A549 (cell line): ENCODE data around the gene KCNS3.

Source experiments
- CBX2 ChIP-seq: fragments of 200-600 bp; sonication (generic); IDR thresholded peaks from 2 replicates; pipeline ENCODE4 v1.6.1; 2016; ENCODE audit warnings: low read depth, mild to moderate bottlenecking, borderline replicate concordance
- CTCF ChIP-seq: fragments of >200 bp; sonication (Bioruptor Twin); formaldehyde crosslinking; IDR thresholded peaks from 3 replicates; pipeline ENCODE4 v1.5.1; 2016
- JUN ChIP-seq, 2 experiments: fragments of >200 bp; sonication (Bioruptor Twin); formaldehyde crosslinking; IDR thresholded peaks; 2 replicates in 1 of 2; 3 replicates in 1 of 2; pipeline ENCODE4 v1.6.1; 2016 to 2017
- MYC ChIP-seq: IDR thresholded peaks from 2 replicates; pipeline ENCODE4 v1.6.1; 2012; ENCODE audit warnings: mild to moderate bottlenecking, inconsistent platforms, low read length, improper control_type of control experiment, borderline replicate concordance
- POLR2A ChIP-seq: IDR thresholded peaks from 2 replicates; pipeline ENCODE4 v1.6.1; 2012; ENCODE audit warnings: mild to moderate bottlenecking, low read length
- SMC3 ChIP-seq: fragments of >200 bp; sonication (Bioruptor Twin); formaldehyde crosslinking; IDR thresholded peaks from 3 replicates; pipeline ENCODE4 v1.6.1; 2018; ENCODE audit warnings: inconsistent platforms
- ZNF302 ChIP-seq: fragments of 250-450 bp; sonication (Bioruptor Pico); IDR thresholded peaks from 2 replicates; pipeline ENCODE4 v1.9.0; 2021; ENCODE audit warnings: inconsistent platforms, mild to moderate bottlenecking, moderate library complexity
- TF ChIP-seq, protein P1 (sequence below): IDR thresholded peaks from 2 replicates; pipeline ENCODE4 v1.6.1; 2012
- TF ChIP-seq, protein P2 (sequence below): fragments of >200 bp; sonication (Bioruptor Twin); formaldehyde crosslinking; IDR thresholded peaks from 2 replicates; pipeline ENCODE4 v1.6.1; 2016

DNA sequence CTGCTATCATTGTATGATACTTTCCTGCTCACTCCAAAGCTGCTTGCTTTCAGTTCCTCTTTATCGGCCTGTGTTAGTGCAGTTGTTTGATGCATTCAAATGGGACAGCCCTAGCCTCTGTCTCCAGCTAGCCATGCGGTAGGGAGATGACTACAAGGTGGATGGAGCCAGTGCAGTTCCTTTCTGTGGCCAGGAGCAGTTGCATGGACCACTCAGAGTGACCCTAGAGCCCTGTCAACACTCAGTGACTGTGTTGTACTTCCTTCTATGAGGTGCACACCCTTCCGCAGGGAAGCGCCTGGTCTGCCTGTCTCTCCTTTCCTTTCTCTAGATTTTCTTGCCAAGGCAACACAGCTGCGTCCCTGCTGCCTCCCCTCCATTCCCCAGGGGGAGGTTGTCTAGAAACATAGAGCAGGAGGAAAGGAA lies 33.8 kb downstream of the KCNS3 start:
- TF ChIP-seq CTCF (no peak), SMC3 (no peak), ZNF302 (no peak), POLR2A (no peak), CBX2 (no peak), MYC (no peak), JUN (IDR thresholded peaks at IDR 0.05) (no peak)
- TF ChIP-seq, protein P1, sequence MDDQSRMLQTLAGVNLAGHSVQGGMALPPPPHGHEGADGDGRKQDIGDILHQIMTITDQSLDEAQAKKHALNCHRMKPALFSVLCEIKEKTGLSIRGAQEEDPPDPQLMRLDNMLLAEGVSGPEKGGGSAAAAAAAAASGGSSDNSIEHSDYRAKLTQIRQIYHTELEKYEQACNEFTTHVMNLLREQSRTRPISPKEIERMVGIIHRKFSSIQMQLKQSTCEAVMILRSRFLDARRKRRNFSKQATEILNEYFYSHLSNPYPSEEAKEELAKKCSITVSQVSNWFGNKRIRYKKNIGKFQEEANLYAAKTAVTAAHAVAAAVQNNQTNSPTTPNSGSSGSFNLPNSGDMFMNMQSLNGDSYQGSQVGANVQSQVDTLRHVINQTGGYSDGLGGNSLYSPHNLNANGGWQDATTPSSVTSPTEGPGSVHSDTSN: no peak
- TF ChIP-seq, protein P2, sequence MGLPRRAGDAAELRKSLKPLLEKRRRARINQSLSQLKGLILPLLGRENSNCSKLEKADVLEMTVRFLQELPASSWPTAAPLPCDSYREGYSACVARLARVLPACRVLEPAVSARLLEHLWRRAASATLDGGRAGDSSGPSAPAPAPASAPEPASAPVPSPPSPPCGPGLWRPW: no peak
